ENCODE data around the gene SEPTIN8. TPM values are rescaled to one million over a fixed set of nuclear protein-coding genes. Genes with fewer than 3 reads are reported as not detected.

Gene SEPTIN8
- total RNA-seq, 1 donor from 2014 or later, result 97.5 TPM

GRCh38 chr5:132764671-132765238 is 12.3 kb downstream of the SEPTIN8 start:
- DNase-seq (ENCODE audit: low read depth) (no peak), FAIRE-seq (no peak)
- Mint-ChIP-seq H3K4me1 (ENCODE audit: low read depth, unreplicated experiment) (peaks cover 19% of the 10 kb centered on the region), H3K36me3 (ENCODE audit: low read depth, unreplicated experiment) (peaks cover 26% of the 10 kb centered on the region), H3K27ac (ENCODE audit: unreplicated experiment) (no peak overlapping the region), H3K4me3 (ENCODE audit: unreplicated experiment) (no peak overlapping the region), H3K9me3 (ENCODE audit: unreplicated experiment) (no peaks in the 10 kb centered on the region), H3K27me3 (ENCODE audit: low read depth, unreplicated experiment) (no peaks in the 10 kb centered on the region)
- Histone ChIP-seq H2AFZ (ENCODE audit: low read depth, low read length) (no peak overlapping the region), H3K9me3 (ENCODE audit: insufficient read depth, low read depth, low read length) (no peaks in the 10 kb centered on the region), H3K79me2 (ENCODE audit: insufficient read depth, low read length) (peaks cover 36% of the 10 kb centered on the region), H3K4me3 (ENCODE audit: insufficient read depth, low read depth, low read length) (no peak overlapping the region), H4K20me1 (ENCODE audit: insufficient read depth, low read length) (peaks cover 44% of the 10 kb centered on the region), H3K36me3 (ENCODE audit: insufficient read depth, low read length) (peaks cover 10% of the 10 kb centered on the region), H3K27me3 (ENCODE audit: insufficient read depth, low read length) (no peaks in the 10 kb centered on the region), H3K9ac (ENCODE audit: low read length) (no peak overlapping the region), H3K4me2 (ENCODE audit: low read length) (no peak overlapping the region), H3K27ac (ENCODE audit: low read depth, low read length) (no peak overlapping the region), H3K4me1 (ENCODE audit: insufficient read depth, low read length) (peaks cover 15% of the 10 kb centered on the region)
- TF ChIP-seq CTCF (IDR thresholded peaks at IDR 0.05; ENCODE audit: insufficient read depth, low read depth, low read length) (no peak), EZH2 (IDR thresholded peaks at IDR 0.05; ENCODE audit: insufficient read depth, low read length) (no peak)

- H3K4me3 ChIP-seq (ENCODE audit: insufficient read depth, low read depth, low read length), result no peak overlapping the region
- Mint-ChIP-seq H3K27me3 (ENCODE audit: low read depth, unreplicated experiment) (no peaks in the 10 kb centered on the region), H3K4me1 (ENCODE audit: low read depth, unreplicated experiment) (peaks cover 19% of the 10 kb centered on the region), H3K9me3 (ENCODE audit: unreplicated experiment) (no peaks in the 10 kb centered on the region), H3K27ac (ENCODE audit: unreplicated experiment) (no peak overlapping the region), H3K36me3 (ENCODE audit: low read depth, unreplicated experiment) (peaks cover 30% of the 10 kb centered on the region), H3K4me3 (ENCODE audit: unreplicated experiment) (no peak overlapping the region)
- DNase-seq (ENCODE audit: low read depth) (no peak), FAIRE-seq (no peak)
- no peak overlapping the region for H2AFZ ChIP-seq (ENCODE audit: low read depth, low read length)
- H3K9me3 ChIP-seq (ENCODE audit: insufficient read depth, low read depth, low read length), result no peaks in the 10 kb centered on the region
- TF ChIP-seq EZH2 (IDR thresholded peaks at IDR 0.05; ENCODE audit: insufficient read depth, low read length) (no peak), CTCF (IDR thresholded peaks at IDR 0.05; ENCODE audit: insufficient read depth, low read depth, low read length) (no peak)
- peaks cover 29% of the 10 kb centered on the region for H3K79me2 ChIP-seq (ENCODE audit: insufficient read depth, low read length)
- no peak overlapping the region for H3K4me2 ChIP-seq (ENCODE audit: low read length)
- H3K9ac ChIP-seq (ENCODE audit: low read length), result no peak overlapping the region
- H4K20me1 ChIP-seq (ENCODE audit: insufficient read depth, low read length), result peaks cover 38% of the 10 kb centered on the region
- H3K36me3 ChIP-seq (ENCODE audit: insufficient read depth, low read length), result peaks cover 10% of the 10 kb centered on the region
- no peaks in the 10 kb centered on the region for H3K27me3 ChIP-seq (ENCODE audit: insufficient read depth, low read length)
- H3K4me1 ChIP-seq (ENCODE audit: insufficient read depth, low read length), result peaks cover 15% of the 10 kb centered on the region
- H3K27ac ChIP-seq (ENCODE audit: low read depth, low read length), result no peak overlapping the region
Observed at GRCh38 chr5:132764051-132764450, 13.0 kb downstream of the SEPTIN8 start.
